ENCODE measurements around the gene SPPL2A. TPM values are rescaled to one million over a fixed set of nuclear protein-coding genes. Genes with fewer than 3 reads are reported as not detected.

SPPL2A gene
- total and polyA plus RNA-seq, 9 of the 15 experiments (the other 6 are each of a cell fraction or from before 2014, with no cell fraction given) = 9.8 to 66.1 (median 38.0) TPM

- TF ChIP-seq REST (IDR thresholded peaks at IDR 0.05; ENCODE audit: borderline replicate concordance) (peak; percentile 82), REST (CRISPR knock-in tag; IDR thresholded peaks at IDR 0.05; ENCODE audit: low read depth) (peak; percentile 68; the same call in 1 of the 2 replicates), E2F1 (CRISPR knock-in tag; IDR thresholded peaks at IDR 0.05) (0 out of 2 replicates have a peak, but pooled peaks have one; percentile 59), DNMT1 (IDR thresholded peaks at IDR 0.05) (no peak), FOS (IDR thresholded peaks at IDR 0.05; ENCODE audit: extremely low read depth, insufficient read length) (no peak), CREB3 (tag; conservative IDR thresholded peaks at IDR 0.05; ENCODE audit: low read depth) (no peak), TEAD4 (IDR thresholded peaks at IDR 0.05; ENCODE audit: low read length) (no peak), TEAD4 (CRISPR knock-in tag; IDR thresholded peaks at IDR 0.05; ENCODE audit: borderline replicate concordance) (no peak)
- TF ChIP-seq, protein P1, sequence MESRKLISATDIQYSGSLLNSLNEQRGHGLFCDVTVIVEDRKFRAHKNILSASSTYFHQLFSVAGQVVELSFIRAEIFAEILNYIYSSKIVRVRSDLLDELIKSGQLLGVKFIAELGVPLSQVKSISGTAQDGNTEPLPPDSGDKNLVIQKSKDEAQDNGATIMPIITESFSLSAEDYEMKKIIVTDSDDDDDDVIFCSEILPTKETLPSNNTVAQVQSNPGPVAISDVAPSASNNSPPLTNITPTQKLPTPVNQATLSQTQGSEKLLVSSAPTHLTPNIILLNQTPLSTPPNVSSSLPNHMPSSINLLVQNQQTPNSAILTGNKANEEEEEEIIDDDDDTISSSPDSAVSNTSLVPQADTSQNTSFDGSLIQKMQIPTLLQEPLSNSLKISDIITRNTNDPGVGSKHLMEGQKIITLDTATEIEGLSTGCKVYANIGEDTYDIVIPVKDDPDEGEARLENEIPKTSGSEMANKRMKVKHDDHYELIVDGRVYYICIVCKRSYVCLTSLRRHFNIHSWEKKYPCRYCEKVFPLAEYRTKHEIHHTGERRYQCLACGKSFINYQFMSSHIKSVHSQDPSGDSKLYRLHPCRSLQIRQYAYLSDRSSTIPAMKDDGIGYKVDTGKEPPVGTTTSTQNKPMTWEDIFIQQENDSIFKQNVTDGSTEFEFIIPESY (CRISPR knock-in tag; IDR thresholded peaks at IDR 0.05) = no peak
- TF ChIP-seq, protein P2, sequence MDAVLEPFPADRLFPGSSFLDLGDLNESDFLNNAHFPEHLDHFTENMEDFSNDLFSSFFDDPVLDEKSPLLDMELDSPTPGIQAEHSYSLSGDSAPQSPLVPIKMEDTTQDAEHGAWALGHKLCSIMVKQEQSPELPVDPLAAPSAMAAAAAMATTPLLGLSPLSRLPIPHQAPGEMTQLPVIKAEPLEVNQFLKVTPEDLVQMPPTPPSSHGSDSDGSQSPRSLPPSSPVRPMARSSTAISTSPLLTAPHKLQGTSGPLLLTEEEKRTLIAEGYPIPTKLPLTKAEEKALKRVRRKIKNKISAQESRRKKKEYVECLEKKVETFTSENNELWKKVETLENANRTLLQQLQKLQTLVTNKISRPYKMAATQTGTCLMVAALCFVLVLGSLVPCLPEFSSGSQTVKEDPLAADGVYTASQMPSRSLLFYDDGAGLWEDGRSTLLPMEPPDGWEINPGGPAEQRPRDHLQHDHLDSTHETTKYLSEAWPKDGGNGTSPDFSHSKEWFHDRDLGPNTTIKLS (IDR thresholded peaks at IDR 0.05; ENCODE audit: borderline replicate concordance, low read depth) = no peak
Observed at GRCh38 chr15:50765195-50765967, at the start of gene SPPL2A (continued).
